Measurements from ENCODE around the gene ERC2.

DNA sequence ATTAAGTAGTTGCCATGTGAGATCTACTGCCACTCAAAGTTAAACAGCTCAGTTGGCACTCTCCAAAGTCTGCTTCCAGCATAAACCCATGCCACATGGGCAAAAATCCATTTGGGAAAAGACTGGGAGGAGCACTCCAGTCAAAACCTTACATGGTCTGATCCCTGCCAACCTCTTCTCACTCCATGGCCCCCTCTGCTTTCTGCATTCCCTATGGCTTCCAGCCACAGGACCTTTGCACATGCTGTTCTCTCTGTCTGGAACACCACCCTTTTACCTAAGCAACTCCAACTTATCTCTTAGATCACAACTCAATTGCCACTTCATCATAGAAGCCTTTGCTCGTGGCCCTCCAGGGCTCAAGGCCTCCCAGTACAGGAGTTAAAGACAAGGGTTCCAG is 910.7 kb downstream of the ERC2 start:
- TF ChIP-seq, protein P1, sequence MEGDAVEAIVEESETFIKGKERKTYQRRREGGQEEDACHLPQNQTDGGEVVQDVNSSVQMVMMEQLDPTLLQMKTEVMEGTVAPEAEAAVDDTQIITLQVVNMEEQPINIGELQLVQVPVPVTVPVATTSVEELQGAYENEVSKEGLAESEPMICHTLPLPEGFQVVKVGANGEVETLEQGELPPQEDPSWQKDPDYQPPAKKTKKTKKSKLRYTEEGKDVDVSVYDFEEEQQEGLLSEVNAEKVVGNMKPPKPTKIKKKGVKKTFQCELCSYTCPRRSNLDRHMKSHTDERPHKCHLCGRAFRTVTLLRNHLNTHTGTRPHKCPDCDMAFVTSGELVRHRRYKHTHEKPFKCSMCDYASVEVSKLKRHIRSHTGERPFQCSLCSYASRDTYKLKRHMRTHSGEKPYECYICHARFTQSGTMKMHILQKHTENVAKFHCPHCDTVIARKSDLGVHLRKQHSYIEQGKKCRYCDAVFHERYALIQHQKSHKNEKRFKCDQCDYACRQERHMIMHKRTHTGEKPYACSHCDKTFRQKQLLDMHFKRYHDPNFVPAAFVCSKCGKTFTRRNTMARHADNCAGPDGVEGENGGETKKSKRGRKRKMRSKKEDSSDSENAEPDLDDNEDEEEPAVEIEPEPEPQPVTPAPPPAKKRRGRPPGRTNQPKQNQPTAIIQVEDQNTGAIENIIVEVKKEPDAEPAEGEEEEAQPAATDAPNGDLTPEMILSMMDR (conservative IDR thresholded peaks at IDR 0.05; ENCODE audit: low read depth, low read length), result no peak
- no peak for TF ChIP-seq EZH2phosphoT487 (IDR thresholded peaks at IDR 0.05; ENCODE audit: borderline replicate concordance, low read length)
- no peak for TF ChIP-seq EZH2 (IDR thresholded peaks at IDR 0.05; ENCODE audit: low read length, unreplicated experiment)

All from PC-3 (cell line).